Neural cell (in vitro differentiated cells): Measurements from ENCODE around the gene TNS4. TPM values are rescaled to one million over a fixed set of nuclear protein-coding genes. Genes with fewer than 3 reads are reported as not detected.

Source experiments
- H2AFZ ChIP-seq: fragments of 200-600, 300-800 bp; sonication (generic), shearing (Covaris generic); 2 replicates; pipeline ENCODE4 v1.6.0; 2014; ENCODE audit warnings: low read depth, mild to moderate bottlenecking, antibody characterized with exemption, low read length, moderate library complexity
- H3F3A ChIP-seq: fragments of 200-600 bp; shearing (Covaris generic); 2 replicates; pipeline ENCODE4 v1.6.1; 2016; ENCODE audit warnings: mild to moderate bottlenecking, moderate library complexity, mixed read lengths, antibody characterized with exemption, low read length; ENCODE audit not compliant: insufficient read depth, poor library complexity, severe bottlenecking
- H3K27ac ChIP-seq: fragments of 200-600, 300-800 bp; sonication (generic), shearing (Covaris generic); 2 replicates; pipeline ENCODE4 v1.5.1; 2014; ENCODE audit warnings: mild to moderate bottlenecking, low read length, moderate library complexity
- H3K27me3 ChIP-seq: fragments of 300-800, 200-600 bp; sonication (generic), shearing (Covaris generic); 2 replicates; pipeline ENCODE4 v1.6.0; 2014; ENCODE audit warnings: mild to moderate bottlenecking, low read depth, low read length, moderate library complexity; ENCODE audit not compliant: insufficient read depth
- H3K36me3 ChIP-seq: fragments of 300-800, 200-600 bp; sonication (generic), shearing (Covaris generic); 2 replicates; pipeline ENCODE4 v1.5.1; 2014; ENCODE audit warnings: mild to moderate bottlenecking, antibody characterized with exemption, low read length, moderate library complexity; ENCODE audit not compliant: insufficient read depth
- H3K4me2 ChIP-seq: fragments of 300-800, 200-600 bp; sonication (generic), shearing (Covaris generic); 2 replicates; pipeline ENCODE4 v1.6.0; 2014; ENCODE audit warnings: mild to moderate bottlenecking, low read length
- H3K4me3 ChIP-seq: fragments of 300-800, 200-600 bp; sonication (generic), shearing (Covaris generic); 2 replicates; pipeline ENCODE4 v1.5.1; 2014; ENCODE audit warnings: mild to moderate bottlenecking, low read length, moderate library complexity
- H3K79me2 ChIP-seq: fragments of 200-600 bp; shearing (Covaris generic); replicated peaks from 2 replicates; pipeline ENCODE4 v1.6.0; 2014; ENCODE audit warnings: mild to moderate bottlenecking, low read length, moderate library complexity; ENCODE audit not compliant: insufficient read depth
- H3K9ac ChIP-seq: fragments of 300-800, 200-600 bp; sonication (generic), shearing (Covaris generic); 2 replicates; pipeline ENCODE4 v1.6.1; 2016; ENCODE audit warnings: mild to moderate bottlenecking, low read length, mixed read lengths
- H3K9me2 ChIP-seq: fragments of 200-600 bp; shearing (Covaris generic); 2 replicates; pipeline ENCODE4 v1.6.1; 2016; ENCODE audit warnings: mild to moderate bottlenecking, low read length, mixed read lengths; ENCODE audit not compliant: insufficient read depth
- H3K9me3 ChIP-seq: fragments of 200-600, 300-800 bp; sonication (generic), shearing (Covaris generic); 2 replicates; pipeline ENCODE4 v1.6.1; 2016; ENCODE audit warnings: mild to moderate bottlenecking, mixed run types, low read length, moderate library complexity, mixed read lengths
- H4K20me1 ChIP-seq: fragments of 200-600 bp; shearing (Covaris generic); 2 replicates; pipeline ENCODE4 v1.6.1; 2016; ENCODE audit warnings: mild to moderate bottlenecking, mixed run types; ENCODE audit not compliant: insufficient read depth
- CTCF ChIP-seq: fragments of 450-650 bp; IDR thresholded peaks from 2 replicates; pipeline ENCODE4 v1.5.1; 2014; ENCODE audit warnings: antibody characterized with exemption, mild to moderate bottlenecking, moderate library complexity; ENCODE audit not compliant: poor library complexity, severe bottlenecking
- EP300 ChIP-seq: fragments of 450-650 bp; conservative IDR thresholded peaks from 2 replicates; pipeline ENCODE4 v1.6.1; 2014; ENCODE audit warnings: antibody characterized with exemption, mild to moderate bottlenecking, moderate library complexity; ENCODE audit not compliant: poor library complexity, severe bottlenecking
- EZH2 ChIP-seq: fragments of 200-600, 300-800 bp; shearing (Covaris generic), sonication (generic); IDR thresholded peaks from 2 replicates; pipeline ENCODE4 v1.6.1; 2014; ENCODE audit warnings: antibody characterized with exemption, low read length, borderline replicate concordance, mild to moderate bottlenecking; ENCODE audit not compliant: insufficient read depth, poor library complexity, severe bottlenecking
- MXI1 ChIP-seq: fragments of 450-650 bp; conservative IDR thresholded peaks from 2 replicates; pipeline ENCODE4 v1.6.1; 2014; ENCODE audit warnings: antibody characterized with exemption, mild to moderate bottlenecking; ENCODE audit not compliant: poor library complexity, severe bottlenecking
- POLR2AphosphoS5 ChIP-seq: IDR thresholded peaks from 2 replicates; pipeline ENCODE4 v1.6.1; 2012
- RAD21 ChIP-seq: fragments of 450-650 bp; conservative IDR thresholded peaks from 2 replicates; pipeline ENCODE4 v1.6.1; 2014; ENCODE audit warnings: antibody characterized with exemption, mild to moderate bottlenecking, moderate library complexity
- REST ChIP-seq: IDR thresholded peaks from 2 replicates; pipeline ENCODE4 v1.6.1; 2012; ENCODE audit warnings: borderline replicate concordance
- SMC3 ChIP-seq: fragments of 450-650 bp; conservative IDR thresholded peaks from 2 replicates; pipeline ENCODE4 v1.6.1; 2014; ENCODE audit warnings: antibody characterized with exemption, mild to moderate bottlenecking, moderate library complexity; ENCODE audit not compliant: poor library complexity
- TAF1 ChIP-seq: IDR thresholded peaks from 2 replicates; pipeline ENCODE4 v1.6.1; 2012; ENCODE audit warnings: low read depth
- polyA plus RNA-seq: library from polyadenylated mRNA; depleted of rRNA; stranded (reverse); fragments of >200 nt; gene quantifications from 2 replicates; pipeline ENCODE4 v1.2.3, GENCODE V29; 2014

TNS4 gene
- polyA plus RNA-seq, 1 donor from 2014 or later: not detected

- H4K20me1 ChIP-seq: no peaks in the 10 kb centered on the region
- no peak overlapping the region for H3K9ac ChIP-seq
- no peaks in the 10 kb centered on the region for H3K27me3 ChIP-seq
- TF ChIP-seq SMC3 (no peak), POLR2AphosphoS5 (no peak), TAF1 (no peak), EZH2 (no peak), RAD21 (no peak), MXI1 (no peak), REST (no peak), CTCF (no peak), EP300 (no peak)
- H3K9me3 ChIP-seq: no peaks in the 10 kb centered on the region
- no peak overlapping the region for H2AFZ ChIP-seq
- no peaks in the 10 kb centered on the region for H3K36me3 ChIP-seq
- no peak overlapping the region for H3K27ac ChIP-seq
- no peak overlapping the region for H3K4me2 ChIP-seq
- H3K9me2 ChIP-seq: no peaks in the 10 kb centered on the region
- H3F3A ChIP-seq: no peaks in the 10 kb centered on the region
- H3K79me2 ChIP-seq: no peaks in the 10 kb centered on the region
- no peak overlapping the region for H3K4me3 ChIP-seq
Measured at GRCh38 chr17:40526668-40527067, 25.2 kb upstream of the TNS4 start.

- Histone ChIP-seq H3K27me3 (no peaks in the 10 kb centered on the region), H3K36me3 (no peaks in the 10 kb centered on the region), H3K9me3 (no peaks in the 10 kb centered on the region), H3K4me2 (no peak overlapping the region), H3K9ac (no peak overlapping the region), H3K27ac (no peak overlapping the region), H3F3A (no peaks in the 10 kb centered on the region), H2AFZ (no peak overlapping the region), H3K9me2 (no peaks in the 10 kb centered on the region), H3K79me2 (no peaks in the 10 kb centered on the region), H3K4me3 (no peak overlapping the region), H4K20me1 (no peaks in the 10 kb centered on the region)
- TF ChIP-seq TAF1 (no peak), CTCF (no peak), SMC3 (no peak), RAD21 (no peak), EP300 (no peak), MXI1 (no peak), REST (no peak), POLR2AphosphoS5 (no peak), EZH2 (no peak)
Measured at GRCh38 chr17:40525294-40525693, 23.9 kb upstream of the TNS4 start.
